NCI-H2196 treated with DMSO at 0.1 percent for 48 hours (cell line): ENCODE data around the gene C2CD4C.
"Not testable (repeated sequence)": the region's sequence is repeated elsewhere in the genome, so short reads cannot be mapped to it uniquely, and the experiment has no call there.

Experiments used
- DNase-seq: peaks from one replicate; lab custom pipeline; 2025; ENCODE audit not compliant: unreplicated experiment; lab: John Stamatoyannopoulos, UW

The C2CD4C gene

DNA sequence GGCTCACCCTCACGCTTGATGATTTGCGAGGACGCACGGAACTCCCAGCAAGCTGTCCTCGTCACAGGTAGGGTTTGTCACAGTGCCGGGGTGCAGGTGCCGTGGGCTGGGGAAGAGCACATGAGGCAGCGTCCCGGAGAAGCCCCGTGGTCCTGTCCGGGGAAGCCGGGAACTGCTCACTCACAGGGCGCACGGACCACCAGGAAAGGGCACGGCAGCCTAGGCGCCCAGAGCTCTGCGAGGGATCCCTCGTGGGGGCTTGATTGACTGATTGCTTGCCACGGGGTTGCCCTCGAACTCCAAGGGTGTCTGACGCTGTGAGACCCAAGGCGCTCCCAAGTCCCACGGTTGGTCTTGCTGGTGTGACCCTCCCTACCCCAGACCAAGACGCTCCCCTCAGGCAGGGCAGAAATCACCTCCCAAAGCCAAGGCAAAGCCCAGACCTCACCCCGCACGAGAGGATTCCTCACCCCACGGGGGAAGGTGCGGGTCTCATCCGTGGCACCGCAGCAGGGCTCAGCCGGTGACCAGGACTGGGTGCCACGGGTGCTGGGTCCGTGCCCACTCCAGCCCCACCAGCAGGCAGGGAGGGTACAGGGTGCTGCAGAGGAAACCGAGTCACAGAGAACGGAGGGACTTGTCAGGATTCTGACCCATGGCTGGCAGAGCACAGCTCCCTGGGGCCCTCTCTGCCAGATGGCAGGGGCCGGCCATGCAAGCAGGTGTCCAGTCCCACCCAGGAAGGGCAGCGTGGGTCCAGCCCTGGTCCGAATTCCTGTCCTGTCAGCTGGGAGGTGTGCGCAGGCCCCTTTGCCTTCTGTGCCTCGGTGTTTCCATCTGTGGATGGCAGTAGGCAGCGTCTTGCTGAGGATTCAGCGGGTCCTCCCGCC lies 7.7 kb downstream of the C2CD4C start:
- peak; percentile 35 for DNase-seq

DNA sequence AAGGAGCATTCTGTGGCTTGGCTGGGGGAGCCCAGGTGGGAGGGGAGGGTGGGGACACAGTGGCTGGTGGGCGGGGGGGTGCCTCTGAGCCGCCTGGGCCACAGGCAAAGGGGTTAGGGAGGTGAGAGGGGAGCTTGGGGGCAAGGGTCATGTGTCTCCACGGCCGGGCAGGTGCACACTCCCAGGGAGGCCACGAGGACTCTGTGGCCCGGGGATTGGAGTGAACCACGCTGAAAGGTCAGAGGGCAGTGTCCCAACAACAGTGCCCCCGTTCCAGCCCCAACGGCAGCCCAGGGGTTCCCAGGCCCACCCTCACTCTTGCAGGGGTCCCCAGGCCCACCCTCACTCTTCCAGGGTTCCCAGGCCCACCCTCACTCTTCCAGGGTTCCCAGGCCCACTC lies 9.6 kb downstream of the C2CD4C start:
- no peak for DNase-seq

- DNase-seq: no peak
These were observed 10.2 kb downstream of the C2CD4C start for GRCh38 chr19:398719-399118.

DNA sequence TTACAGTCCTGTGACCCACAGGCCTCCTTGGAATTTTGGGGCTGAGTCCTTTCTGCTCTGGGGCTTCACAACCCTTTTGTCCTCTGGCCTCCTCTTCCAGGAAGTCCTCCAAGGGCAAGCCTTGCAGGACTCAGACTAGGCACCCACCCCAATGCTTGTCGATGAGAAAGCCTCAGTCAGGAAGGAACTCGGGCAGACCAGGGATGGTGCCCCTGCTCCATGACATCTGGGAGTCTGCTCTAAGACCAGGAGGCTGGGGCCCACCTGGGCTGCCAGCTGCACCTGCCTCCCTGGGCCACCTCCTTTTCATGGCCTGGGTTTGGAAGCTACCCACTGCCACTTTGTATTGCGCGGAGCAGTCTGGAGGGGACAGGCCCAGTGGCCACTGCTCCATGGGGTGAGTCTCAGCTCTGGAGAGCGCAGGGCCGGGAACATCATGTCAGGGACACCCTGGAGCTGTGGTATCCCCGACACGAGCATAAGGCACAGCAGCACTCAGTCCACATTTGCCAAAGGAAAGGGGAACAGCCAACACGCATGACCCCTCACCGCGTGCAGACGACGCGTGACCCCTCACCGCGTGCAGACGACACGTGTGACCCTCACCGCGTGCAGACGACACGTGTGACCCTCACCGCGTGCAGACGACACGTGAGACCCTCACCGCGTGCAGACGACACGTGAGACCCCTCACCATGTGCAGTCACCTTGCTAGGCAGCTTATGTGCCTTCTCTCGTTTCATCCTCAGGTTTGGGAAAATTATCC lies 10.8 kb downstream of the C2CD4C start:
- no peak for DNase-seq

GRCh38 chr19:397321-397720 lies 11.6 kb downstream of the C2CD4C start:
- no peak for DNase-seq

- no peak for DNase-seq
These were observed 13.5 kb downstream of the C2CD4C start for GRCh38 chr19:395467-395866.

DNA sequence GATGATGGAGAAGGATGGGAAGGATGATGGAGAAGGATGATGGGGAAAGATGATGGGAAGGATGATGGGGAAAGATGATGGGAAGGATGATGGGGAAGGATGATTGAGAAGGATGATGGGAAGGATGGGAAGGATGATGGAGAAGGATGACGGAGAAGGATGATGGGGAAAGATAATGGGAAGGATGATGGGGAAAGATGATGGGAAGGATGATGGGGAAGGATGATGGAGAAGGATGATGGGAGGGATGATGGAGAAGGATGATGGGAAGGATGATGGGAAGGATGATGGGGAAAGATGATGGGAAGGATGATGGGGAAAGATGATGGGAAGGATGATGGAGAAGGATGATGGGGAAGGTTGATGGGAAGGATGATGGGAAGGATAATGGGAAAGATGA lies 14.1 kb downstream of the C2CD4C start:
- DNase-seq: not testable (repeated sequence)

- DNase-seq: not testable (repeated sequence)
These were observed 15.4 kb downstream of the C2CD4C start for GRCh38 chr19:393560-393959.

DNA sequence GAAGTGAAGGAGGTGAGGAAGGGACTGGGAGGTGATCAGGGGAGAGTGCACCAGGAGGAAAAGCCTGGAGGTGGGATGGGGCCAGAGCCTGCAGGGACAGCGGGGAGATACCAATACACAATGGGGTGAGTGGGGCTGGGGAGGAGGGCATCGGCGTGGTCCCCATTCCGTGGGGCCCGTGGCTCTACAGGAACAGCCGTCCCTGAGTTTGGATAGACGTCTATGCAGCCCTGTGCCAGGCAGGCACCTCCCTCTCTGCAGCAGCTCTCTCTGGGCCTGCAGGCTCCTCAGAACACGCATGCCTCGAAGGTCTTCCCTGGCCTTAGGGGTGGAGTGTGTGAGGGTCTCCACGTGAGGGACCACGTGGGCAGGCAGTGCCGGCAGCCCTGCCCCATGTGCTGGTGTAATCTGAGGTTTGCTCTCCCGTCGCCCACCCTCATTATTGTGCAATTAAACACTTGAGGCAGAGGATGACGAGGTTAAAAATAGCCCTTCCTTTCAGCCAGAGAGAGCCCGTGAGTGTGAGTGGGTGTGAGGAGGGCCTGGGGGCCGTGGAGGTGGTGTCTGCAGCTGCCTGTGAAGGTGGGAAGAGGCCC lies 16.5 kb downstream of the C2CD4C start:
- DNase-seq: no peak

GRCh38 chr19:391726-392374 lies 17.1 kb downstream of the C2CD4C start:
- no peak for DNase-seq

DNA sequence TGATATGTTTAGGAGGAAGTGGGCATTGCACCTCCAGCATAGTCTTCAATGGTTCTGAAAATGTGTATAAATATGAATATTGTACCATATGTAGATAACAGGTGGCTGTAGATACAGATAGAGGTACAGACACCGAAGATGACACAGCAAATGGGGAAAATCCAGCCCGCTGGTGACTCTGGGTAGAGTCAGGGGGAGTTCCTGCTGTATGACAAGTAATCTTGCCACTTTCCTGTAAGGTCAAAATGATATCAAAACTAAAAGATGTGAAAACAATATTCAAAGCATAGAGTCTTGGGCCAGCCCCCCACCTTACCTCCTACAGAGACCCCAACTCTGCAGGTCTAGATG lies 17.8 kb downstream of the C2CD4C start:
- no peak for DNase-seq

DNA sequence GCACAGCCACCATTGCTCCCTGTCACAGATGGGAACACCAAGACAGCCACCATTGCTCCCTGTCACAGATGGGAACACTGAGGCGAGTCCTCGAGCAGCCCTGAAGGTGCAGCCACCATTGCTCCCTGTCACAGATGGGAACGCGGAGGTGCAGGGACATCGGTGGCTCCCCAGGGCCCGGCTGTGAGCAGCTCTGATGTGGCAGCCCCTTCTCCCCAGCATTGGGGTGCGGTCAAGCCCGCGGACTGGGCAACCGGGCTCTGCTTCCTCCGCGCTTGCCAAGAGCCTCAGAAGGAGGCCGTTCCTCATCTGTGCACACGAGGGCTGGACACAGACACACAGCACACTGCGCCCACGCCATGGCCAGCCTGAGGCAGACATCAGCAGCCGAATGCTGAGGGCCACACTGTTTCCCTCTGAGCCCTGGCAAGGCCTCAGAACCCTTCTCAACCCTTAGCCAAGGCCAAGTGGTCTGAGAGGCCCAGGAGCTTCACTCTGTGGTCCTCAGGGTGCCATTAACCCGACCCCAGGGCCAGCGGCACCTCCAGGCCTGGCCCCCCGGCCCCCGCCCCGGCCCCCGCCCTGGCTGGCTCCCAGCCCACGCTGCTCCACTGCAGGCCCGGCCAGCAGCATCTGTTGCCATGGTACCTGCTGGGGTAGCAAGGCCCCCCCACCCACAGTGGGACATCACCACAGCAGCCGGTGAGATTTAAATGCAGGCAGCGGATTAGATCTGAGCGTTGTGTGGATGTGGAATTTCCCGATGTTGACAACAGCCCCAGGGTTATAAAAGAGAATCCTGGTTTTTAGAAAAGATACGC lies 18.4 kb downstream of the C2CD4C start:
- no peak for DNase-seq

- DNase-seq: no peak
These were observed 19.0 kb downstream of the C2CD4C start for GRCh38 chr19:389935-390289.

DNA sequence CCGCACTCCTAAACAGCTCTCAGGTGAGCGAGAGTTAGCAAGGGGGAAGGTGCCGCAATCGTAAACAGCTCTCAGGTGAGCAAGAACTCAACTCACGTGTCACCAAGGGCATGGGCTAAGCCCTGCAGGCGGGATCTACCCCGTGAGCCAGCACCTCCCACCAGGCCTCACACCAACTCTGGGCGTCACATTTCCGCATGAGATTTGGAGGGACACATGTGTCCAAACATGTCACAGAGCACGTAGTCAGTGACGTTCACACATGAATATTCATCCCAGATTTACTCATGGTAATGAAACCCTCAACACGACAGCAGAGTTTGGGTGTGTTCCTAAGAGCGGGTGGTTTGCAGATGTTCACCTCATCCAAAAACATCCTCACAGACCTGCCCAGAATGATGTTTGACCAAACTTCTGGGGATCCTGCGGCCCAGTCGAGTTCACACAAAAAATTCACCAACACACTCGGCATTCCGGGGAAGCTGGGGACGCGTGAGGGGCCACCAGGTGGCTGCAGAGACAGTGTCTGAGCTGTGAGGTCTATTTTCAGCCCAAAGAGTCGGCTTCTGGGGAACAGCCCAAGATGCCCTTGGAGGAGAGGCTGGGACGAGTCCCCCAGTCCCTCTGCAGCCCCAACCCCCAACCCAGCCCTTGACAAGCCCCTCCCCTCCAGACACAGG lies 19.6 kb downstream of the C2CD4C start:
- no peak for DNase-seq

- DNase-seq: no peak
These were observed 20.3 kb downstream of the C2CD4C start for GRCh38 chr19:388691-389090.

DNA sequence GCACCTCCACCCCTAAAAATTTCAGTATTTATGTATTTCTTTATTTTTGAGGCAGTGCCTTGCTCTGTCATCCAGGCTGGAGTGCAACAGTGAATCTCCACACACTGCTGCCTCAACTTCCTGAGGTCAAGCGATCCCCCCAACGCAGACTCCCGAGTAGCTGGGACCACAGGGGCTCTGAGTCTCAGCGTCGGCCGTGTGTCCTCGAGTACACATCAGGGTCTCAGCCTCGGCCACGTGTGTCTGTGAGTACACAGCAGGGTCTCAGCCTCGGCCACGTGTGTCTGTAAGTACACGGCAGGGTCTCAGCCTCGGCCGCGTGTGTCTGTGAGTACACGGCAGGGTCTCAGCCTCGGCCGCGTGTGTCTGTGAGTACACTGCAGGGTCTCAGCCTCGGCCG lies 21.2 kb downstream of the C2CD4C start:
- no peak for DNase-seq

DNA sequence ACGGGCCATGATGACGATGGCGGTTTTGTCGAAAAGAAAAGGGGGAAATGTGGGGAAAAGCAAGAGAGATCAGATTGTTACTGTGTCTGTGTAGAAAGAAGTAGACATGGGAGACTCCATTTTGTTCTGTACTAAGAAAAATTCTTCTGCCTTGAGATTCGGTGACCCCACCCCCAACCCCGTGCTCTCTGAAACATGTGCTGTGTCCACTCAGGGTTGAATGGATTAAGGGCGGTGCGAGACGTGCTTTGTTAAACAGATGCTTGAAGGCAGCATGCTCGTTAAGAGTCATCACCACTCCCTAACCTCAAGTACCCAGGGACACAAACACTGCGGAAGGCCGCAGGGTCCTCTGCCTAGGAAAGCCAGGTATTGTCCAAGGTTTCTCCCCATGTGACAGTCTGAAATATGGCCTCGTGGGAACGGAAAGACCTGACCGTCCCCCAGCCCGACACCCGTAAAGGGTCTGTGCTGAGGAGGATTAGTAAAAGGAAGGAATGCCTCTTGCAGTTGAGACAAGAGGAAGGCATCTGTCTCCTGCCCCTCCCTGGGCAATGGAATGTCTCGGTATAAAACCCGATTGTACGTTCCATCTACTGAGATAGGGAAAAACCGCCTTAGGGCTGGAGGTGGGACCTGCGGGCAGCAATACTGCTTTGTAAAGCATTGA lies 22.2 kb downstream of the C2CD4C start:
- not testable (repeated sequence) for DNase-seq

GRCh38 chr19:386189-386588 lies 22.8 kb downstream of the C2CD4C start:
- DNase-seq: not testable (repeated sequence)

- no peak for DNase-seq
These were observed 24.2 kb downstream of the C2CD4C start for GRCh38 chr19:384799-385169.
